ENCODE measurements around the gene NTN1. TPM values are rescaled to one million over a fixed set of nuclear protein-coding genes. Genes with fewer than 3 reads are reported as not detected.
"Not testable (repeated sequence)": the region's sequence is repeated elsewhere in the genome, so short reads cannot be mapped to it uniquely, and the experiment has no call there.

The NTN1 gene
- total and polyA plus RNA-seq, 8 donors = 2.0 to 12.9 (median 9.0) TPM

DNA sequence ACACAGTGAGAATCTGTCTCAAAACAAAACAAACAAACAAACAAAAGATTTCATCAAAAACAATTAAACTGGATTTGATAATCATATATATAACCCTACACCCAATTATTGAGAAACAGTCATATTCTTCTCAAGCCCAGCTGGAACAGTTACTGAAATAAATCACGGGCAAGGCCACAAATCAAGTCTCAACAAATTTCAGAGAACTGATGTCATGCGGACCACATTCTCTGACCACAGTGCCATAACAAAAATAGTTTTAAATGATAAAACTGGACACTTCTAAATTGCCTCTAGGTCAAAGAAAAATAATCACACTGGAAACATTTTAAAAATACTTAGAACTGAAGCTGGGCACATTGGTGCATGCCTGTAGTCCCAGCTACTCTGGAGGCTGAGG, 39.9 kb upstream of the NTN1 start:
- no peaks in the 10 kb centered on the region for H3K36me3 ChIP-seq
- ATAC-seq = no peak
- intact Hi-C loops (cut with DNase I) = no loop called here

DNA sequence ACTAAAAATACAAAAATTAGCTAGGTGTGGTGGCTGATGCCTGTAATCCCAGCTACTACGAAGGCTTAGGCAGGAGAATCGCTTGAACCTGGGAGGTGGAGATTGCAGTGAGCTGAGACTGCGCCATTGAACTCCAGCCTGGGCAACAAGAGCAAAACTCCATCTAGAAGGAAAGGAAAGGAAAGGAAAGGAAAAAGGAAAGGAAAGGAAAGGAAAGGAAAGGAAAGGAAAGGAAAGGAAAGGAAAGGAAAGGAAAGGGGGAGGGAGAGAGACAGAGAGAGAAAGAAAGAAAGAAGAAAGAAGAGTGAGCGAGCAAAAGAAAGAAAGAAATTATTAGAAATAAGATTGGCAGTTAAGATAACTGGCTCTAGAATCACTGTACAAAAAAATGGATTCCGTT, 37.1 kb upstream of the NTN1 start:
- H3K4me1 ChIP-seq = peaks cover 0 to 13% of the 10 kb centered on the region in 2 donors
- H3K9me3 ChIP-seq; H3K27me3 ChIP-seq; H3K4me3 ChIP-seq; ATAC-seq; intact Hi-C loops (cut with DNase I); H3K36me3 ChIP-seq; H3K27ac ChIP-seq; DNase-seq: not testable (repeated sequence)

More for the DNA sequence above, 39.9 kb upstream of the NTN1 start:
- no peak for DNase-seq
- no peak overlapping the region for H3K4me3 ChIP-seq
- no peak overlapping the region for H3K27ac ChIP-seq
- no peaks in the 10 kb centered on the region for H3K9me3 ChIP-seq
- TF ChIP-seq, protein P1, sequence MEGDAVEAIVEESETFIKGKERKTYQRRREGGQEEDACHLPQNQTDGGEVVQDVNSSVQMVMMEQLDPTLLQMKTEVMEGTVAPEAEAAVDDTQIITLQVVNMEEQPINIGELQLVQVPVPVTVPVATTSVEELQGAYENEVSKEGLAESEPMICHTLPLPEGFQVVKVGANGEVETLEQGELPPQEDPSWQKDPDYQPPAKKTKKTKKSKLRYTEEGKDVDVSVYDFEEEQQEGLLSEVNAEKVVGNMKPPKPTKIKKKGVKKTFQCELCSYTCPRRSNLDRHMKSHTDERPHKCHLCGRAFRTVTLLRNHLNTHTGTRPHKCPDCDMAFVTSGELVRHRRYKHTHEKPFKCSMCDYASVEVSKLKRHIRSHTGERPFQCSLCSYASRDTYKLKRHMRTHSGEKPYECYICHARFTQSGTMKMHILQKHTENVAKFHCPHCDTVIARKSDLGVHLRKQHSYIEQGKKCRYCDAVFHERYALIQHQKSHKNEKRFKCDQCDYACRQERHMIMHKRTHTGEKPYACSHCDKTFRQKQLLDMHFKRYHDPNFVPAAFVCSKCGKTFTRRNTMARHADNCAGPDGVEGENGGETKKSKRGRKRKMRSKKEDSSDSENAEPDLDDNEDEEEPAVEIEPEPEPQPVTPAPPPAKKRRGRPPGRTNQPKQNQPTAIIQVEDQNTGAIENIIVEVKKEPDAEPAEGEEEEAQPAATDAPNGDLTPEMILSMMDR (IDR thresholded peaks at IDR 0.05) = no peak
- peaks cover 0 to 13% of the 10 kb centered on the region in 2 donors for H3K4me1 ChIP-seq
- no peaks in the 10 kb centered on the region for H3K27me3 ChIP-seq

DNA sequence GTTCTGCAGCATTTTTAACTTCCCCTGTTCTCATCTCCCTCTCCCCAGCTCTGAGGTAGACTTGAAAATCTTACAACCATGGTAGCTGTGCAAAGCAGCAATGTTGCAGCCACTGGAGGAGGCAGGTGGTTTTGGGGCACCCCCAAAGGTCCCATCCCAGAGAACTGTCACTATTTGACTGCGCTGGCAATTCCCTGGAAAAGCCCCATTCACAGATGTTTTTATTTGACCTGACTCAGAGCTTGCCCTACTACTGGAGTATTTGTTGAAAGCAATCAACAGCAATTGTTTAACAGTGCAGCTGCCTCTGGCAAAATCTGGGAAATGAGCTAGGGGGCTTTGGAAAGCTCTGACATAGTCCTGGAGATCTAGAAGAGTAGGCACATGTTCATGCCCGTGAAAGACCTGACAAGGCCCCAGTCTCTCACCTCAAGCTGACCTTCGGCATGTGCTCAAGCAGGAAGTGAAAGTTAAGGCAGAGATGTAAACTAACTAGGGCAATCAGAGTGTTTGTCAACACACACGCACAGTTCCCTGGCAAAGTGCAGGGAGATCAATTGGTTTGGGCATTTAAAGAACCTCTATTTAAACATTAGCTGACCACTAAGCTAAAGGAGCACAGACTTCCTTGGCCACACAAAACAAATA, 36.1 kb upstream of the NTN1 start:
- H3K9me3 ChIP-seq = no peaks in the 10 kb centered on the region
- DNase-seq (no peak), ATAC-seq (peak; percentile 39)
- H3K36me3 ChIP-seq = no peaks in the 10 kb centered on the region
- intact Hi-C loops (cut with DNase I) = no loop called here
- no peaks in the 10 kb centered on the region for H3K27me3 ChIP-seq
- peaks cover 0 to 13% of the 10 kb centered on the region in 2 donors for H3K4me1 ChIP-seq
- no peak overlapping the region for H3K4me3 ChIP-seq
- H3K27ac ChIP-seq = no peak overlapping the region
- TF ChIP-seq, protein P1 (IDR thresholded peaks at IDR 0.05) = no peak

DNA sequence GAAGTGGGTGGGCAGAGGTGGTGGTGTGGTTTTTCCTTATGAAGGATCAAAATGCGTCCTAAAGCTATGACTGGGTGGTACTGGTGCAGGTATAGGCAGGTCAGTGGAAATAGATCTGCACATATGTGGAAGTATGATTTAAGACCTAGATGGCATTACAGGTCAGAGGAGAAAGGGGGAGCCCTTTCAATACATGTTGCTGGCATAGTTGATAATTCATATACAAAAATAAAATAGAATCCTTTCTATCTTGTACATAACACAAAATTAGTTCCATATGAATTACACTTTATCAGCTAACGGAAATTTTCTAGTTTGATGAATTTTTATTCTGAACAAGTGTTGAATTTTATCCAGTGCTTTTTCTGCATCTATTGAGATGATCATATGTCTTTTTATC, 35.0 kb upstream of the NTN1 start:
- H3K27ac ChIP-seq = no peak overlapping the region
- no peak overlapping the region for H3K4me3 ChIP-seq
- H3K27me3 ChIP-seq = peaks cover 0 to 4% of the 10 kb centered on the region in 2 donors
- intact Hi-C loops (cut with DNase I) = no loop called here
- no peak for ATAC-seq
- H3K4me1 ChIP-seq = peaks cover 0 to 13% of the 10 kb centered on the region in 2 donors
- TF ChIP-seq, protein P1 (IDR thresholded peaks at IDR 0.05) = no peak
- no peaks in the 10 kb centered on the region for H3K9me3 ChIP-seq
- H3K36me3 ChIP-seq = no peaks in the 10 kb centered on the region
- no peak for DNase-seq

DNA sequence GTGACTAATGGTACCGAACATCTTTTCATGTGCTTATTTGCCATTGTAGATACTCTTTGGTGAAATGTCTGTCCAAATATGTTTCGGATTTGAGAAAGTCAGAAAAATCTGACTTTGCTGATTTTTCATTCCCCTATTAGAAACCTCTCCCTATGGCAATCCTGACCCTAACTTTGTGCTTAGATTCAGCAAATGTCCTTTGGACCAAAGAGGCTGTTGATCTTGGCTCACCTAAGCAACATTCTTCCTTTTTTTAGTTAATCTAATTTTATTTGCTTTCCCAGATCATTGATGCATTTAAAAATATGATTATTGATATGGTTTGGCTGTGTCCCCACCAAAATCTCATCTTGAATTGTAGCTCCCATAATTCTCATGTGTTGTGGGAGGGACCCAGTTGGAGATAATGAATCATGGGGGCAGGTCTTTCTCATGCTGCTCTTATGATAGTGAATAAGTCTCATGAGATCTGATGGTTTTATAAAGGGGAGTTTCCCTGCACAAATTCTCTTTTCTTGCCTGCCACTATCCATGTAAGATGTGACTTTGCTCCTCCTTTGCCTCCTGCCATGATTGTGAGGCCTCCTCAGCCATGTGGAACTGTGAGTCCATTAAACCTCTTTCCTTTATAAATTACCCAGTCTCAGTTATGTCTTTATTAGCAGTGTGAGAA, 32.9 kb upstream of the NTN1 start:
- H3K4me3 ChIP-seq; H3K36me3 ChIP-seq; H3K27ac ChIP-seq; H3K9me3 ChIP-seq; DNase-seq; ATAC-seq; H3K27me3 ChIP-seq; intact Hi-C loops (cut with DNase I): not testable (repeated sequence)
- H3K4me1 ChIP-seq = peaks cover 0 to 13% of the 10 kb centered on the region in 2 donors

DNA sequence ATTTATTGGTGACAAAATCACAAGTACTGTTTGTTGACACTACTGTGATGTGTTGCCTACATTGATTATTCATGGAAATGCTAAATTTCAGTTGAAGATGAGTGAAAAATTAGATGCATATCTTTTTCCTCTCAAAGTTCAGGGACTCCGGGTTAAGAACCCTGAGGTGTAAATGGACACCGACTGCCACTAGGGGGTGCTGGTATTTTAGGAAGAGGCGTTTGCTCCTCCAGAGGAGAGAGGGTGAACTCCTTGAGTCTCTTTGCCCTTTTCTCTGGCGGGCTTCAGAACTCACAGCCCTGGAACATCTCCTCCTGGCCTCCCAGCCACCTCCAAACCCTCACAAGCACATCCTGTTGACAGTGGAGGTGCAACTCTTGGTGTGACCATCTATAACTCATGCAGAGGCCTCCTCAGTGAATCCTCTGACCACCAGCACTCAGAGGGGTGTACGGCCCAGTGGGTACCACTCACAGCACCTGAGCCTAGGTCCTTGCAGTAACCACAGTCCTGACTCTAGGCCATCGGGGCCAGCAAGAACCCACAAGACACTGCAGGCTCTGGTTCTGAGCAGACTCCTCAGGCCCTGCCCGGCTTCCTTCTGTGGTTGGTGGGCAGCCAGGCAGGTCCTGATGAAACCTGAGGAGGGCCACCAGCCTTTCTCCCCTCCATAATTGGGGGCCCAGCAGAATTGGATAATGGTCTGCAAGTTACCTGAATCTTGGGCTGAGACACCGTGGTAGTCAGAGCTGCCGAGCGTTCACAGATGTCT, 29.6 kb upstream of the NTN1 start:
- TF ChIP-seq, protein P1 (IDR thresholded peaks at IDR 0.05) = peak; percentile 74 to 82
- intact Hi-C loops (cut with DNase I) = loop anchor here in 1 of 2 donors (5.0 kb wide), 1 partner anchor 531 kb away; no protein-coding TSS in a partner anchor
- Histone ChIP-seq H3K4me3 (no peak overlapping the region), H3K27ac (no peak overlapping the region), H3K4me1 (no peaks in the 10 kb centered on the region), H3K9me3 (no peaks in the 10 kb centered on the region), H3K27me3 (peaks cover 0 to 10% of the 10 kb centered on the region in 2 donors), H3K36me3 (no peaks in the 10 kb centered on the region)
- peak; percentile 84 for ATAC-seq
- peak in 2 of 4 donors; percentile 60 to 69 for DNase-seq
